Measurements from ENCODE around the gene EYA4.

Gene EYA4

GRCh38 chr6:133369773-133370272, 128.7 kb downstream of the EYA4 start:
- no peak for TF ChIP-seq CTCF (IDR thresholded peaks at IDR 0.05; ENCODE audit: borderline replicate concordance, insufficient read depth, low read depth, low read length)
- H3K4me3 ChIP-seq (ENCODE audit: low read depth, low read length): no peak overlapping the region

GRCh38 chr6:133376743-133377142, 135.6 kb downstream of the EYA4 start:
- no peak overlapping the region for H3K4me3 ChIP-seq (ENCODE audit: low read depth, low read length)
- TF ChIP-seq CTCF (IDR thresholded peaks at IDR 0.05; ENCODE audit: borderline replicate concordance, insufficient read depth, low read depth, low read length): no peak

GRCh38 chr6:133377219-133377618, 136.1 kb downstream of the EYA4 start:
- no peak for TF ChIP-seq CTCF (IDR thresholded peaks at IDR 0.05; ENCODE audit: borderline replicate concordance, insufficient read depth, low read depth, low read length)
- no peak overlapping the region for H3K4me3 ChIP-seq (ENCODE audit: low read depth, low read length)

- no peak for TF ChIP-seq CTCF (IDR thresholded peaks at IDR 0.05; ENCODE audit: borderline replicate concordance, insufficient read depth, low read depth, low read length)
- no peak overlapping the region for H3K4me3 ChIP-seq (ENCODE audit: low read depth, low read length)
Observed at GRCh38 chr6:133380047-133380446, 138.9 kb downstream of the EYA4 start.

- H3K4me3 ChIP-seq (ENCODE audit: low read depth, low read length): no peak overlapping the region
- no peak for TF ChIP-seq CTCF (IDR thresholded peaks at IDR 0.05; ENCODE audit: borderline replicate concordance, insufficient read depth, low read depth, low read length)
Observed at GRCh38 chr6:133380723-133381122, 139.6 kb downstream of the EYA4 start.

GRCh38 chr6:133388731-133389130, 147.6 kb downstream of the EYA4 start:
- no peak overlapping the region for H3K4me3 ChIP-seq (ENCODE audit: low read depth, low read length)
- no peak for TF ChIP-seq CTCF (IDR thresholded peaks at IDR 0.05; ENCODE audit: borderline replicate concordance, insufficient read depth, low read depth, low read length)

- no peak overlapping the region for H3K4me3 ChIP-seq (ENCODE audit: low read depth, low read length)
- TF ChIP-seq CTCF (IDR thresholded peaks at IDR 0.05; ENCODE audit: borderline replicate concordance, insufficient read depth, low read depth, low read length): no peak
Observed at GRCh38 chr6:133390168-133390567, 149.0 kb downstream of the EYA4 start.

Data from GM12875 (cell line).